ENCODE measurements around the gene INTS4. TPM values are rescaled to one million over a fixed set of nuclear protein-coding genes. Genes with fewer than 3 reads are reported as not detected.
A peak's percentile ranks its signal among the peaks of the same experiment; 100 is the strongest.

The INTS4 gene
- total RNA-seq, 4 donors from 2014 or later: 31.9 to 53.8 (median 43.7) TPM

- WGBS, 2 donors: 82 to 84% methylated on average over 4 of the region's 4 CpGs
- H3K4me3 ChIP-seq (replicated peaks in 1 of 3): no peak overlapping the region
Measured at GRCh38 chr11:78039391-78039918, 45.0 kb upstream of the INTS4 start.

GRCh38 chr11:78038697-78039313 lies 44.3 kb upstream of the INTS4 start:
- H3K36me3 ChIP-seq: no peaks in the 10 kb centered on the region
- H3K27ac ChIP-seq: no peak overlapping the region
- H3K9me3 ChIP-seq: no peaks in the 10 kb centered on the region
- TF ChIP-seq CTCF (IDR thresholded peaks at IDR 0.05) (no peak), POLR2A (IDR thresholded peaks at IDR 0.05) (no peak)
- 91 to 93% methylated on average over 8 of the region's 8 CpGs for WGBS, 2 donors
- intact Hi-C loops (cut with DNase I): no loop called here
- H3K4me1 ChIP-seq: peaks cover 14 to 25% of the 10 kb centered on the region in 2 donors
- H3K4me3 ChIP-seq (replicated peaks in 1 of 3): no peak overlapping the region
- DNase-seq: peak; percentile 20 to 34
- no peaks in the 10 kb centered on the region for H3K27me3 ChIP-seq

More at GRCh38 chr11:78039391-78039918, 45.0 kb upstream of the INTS4 start:
- Histone ChIP-seq H3K9me3 (no peaks in the 10 kb centered on the region), H3K36me3 (no peaks in the 10 kb centered on the region), H3K27me3 (no peaks in the 10 kb centered on the region), H3K4me1 (peaks cover 14 to 25% of the 10 kb centered on the region in 2 donors), H3K27ac (peak overlapping the region; percentile 66 to 82 (median 68))
- TF ChIP-seq CTCF (IDR thresholded peaks at IDR 0.05): no peak
- TF ChIP-seq POLR2A (IDR thresholded peaks at IDR 0.05): no peak
- DNase-seq: no peak
- intact Hi-C loops (cut with DNase I): no loop called here

GRCh38 chr11:78037825-78038620 lies 43.6 kb upstream of the INTS4 start:
- Histone ChIP-seq H3K27ac (no peak overlapping the region), H3K36me3 (no peaks in the 10 kb centered on the region), H3K4me3 (replicated peaks in 1 of 3) (no peak overlapping the region), H3K27me3 (no peaks in the 10 kb centered on the region), H3K9me3 (no peaks in the 10 kb centered on the region), H3K4me1 (peaks cover 14 to 25% of the 10 kb centered on the region in 2 donors)
- intact Hi-C loops (cut with DNase I): no loop called here
- TF ChIP-seq CTCF (IDR thresholded peaks at IDR 0.05) (no peak), POLR2A (IDR thresholded peaks at IDR 0.05) (no peak)
- DNase-seq: no peak
- WGBS, 2 donors: 81 to 92% methylated on average over 9 of the region's 9 CpGs

- 42 to 46% methylated on average over 3 of the region's 3 CpGs for WGBS, 2 donors
- peak in 1 of 2 donors; percentile 20 for DNase-seq
- no peak overlapping the region for H3K4me3 ChIP-seq (replicated peaks in 1 of 3)
Measured at GRCh38 chr11:78037056-78037455, 42.6 kb upstream of the INTS4 start.

More at GRCh38 chr11:78037056-78037455, 42.6 kb upstream of the INTS4 start:
- Histone ChIP-seq H3K4me1 (peaks cover 14 to 27% of the 10 kb centered on the region in 2 donors), H3K36me3 (no peaks in the 10 kb centered on the region), H3K27me3 (no peaks in the 10 kb centered on the region), H3K9me3 (no peaks in the 10 kb centered on the region), H3K27ac (no peak overlapping the region)
- TF ChIP-seq POLR2A (IDR thresholded peaks at IDR 0.05) (no peak), CTCF (IDR thresholded peaks at IDR 0.05) (no peak)
- intact Hi-C loops (cut with DNase I): no loop called here

Data from thyroid gland (tissue), 4 donors.